ENCODE measurements around the gene POLR2C.

- TF ChIP-seq CTCF (IDR thresholded peaks at IDR 0.05) (no peak), POLR2A (IDR thresholded peaks at IDR 0.05) (no peak), POLR2AphosphoS5 (IDR thresholded peaks at IDR 0.05) (no peak)
Observed at GRCh38 chr16:57481421-57481820, 18.9 kb downstream of the POLR2C start.
